ENCODE measurements around the gene TTC38.

TTC38 gene

DNA sequence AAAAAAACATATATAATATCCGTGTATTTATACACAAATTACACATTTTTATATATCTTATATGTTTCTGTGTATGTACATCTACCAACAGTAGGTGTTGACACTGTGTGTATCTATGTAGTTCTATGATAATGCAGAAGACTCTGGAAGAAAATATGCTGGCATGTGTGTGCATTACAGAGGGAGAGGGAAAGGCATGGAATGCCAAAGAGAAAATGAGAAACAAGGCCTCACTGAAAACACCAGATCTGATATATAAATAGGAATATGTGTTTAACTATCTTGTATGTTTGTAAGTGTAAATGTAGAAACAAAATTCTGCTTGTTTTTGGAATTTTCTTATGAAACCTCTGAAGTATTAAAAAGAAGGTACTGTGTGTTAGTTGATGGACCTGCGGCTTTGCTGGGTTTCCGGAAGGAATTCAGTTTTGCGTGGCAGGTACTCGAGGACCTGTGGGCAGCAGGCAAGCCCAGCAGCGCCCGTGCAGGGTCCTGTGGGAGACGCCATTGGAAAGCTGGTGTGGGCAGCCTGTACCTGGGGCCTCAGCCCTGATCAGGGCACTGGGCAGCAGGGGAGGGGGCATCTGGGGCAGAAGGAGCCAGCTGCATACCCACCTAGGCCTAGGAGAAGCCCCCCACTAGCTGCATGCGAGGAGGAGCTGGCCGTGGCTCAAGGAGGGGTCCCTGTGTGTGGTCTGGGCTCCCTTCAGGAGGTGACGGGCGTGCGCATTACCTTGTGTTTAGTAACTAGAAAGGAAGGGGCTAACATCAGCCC is 60.1 kb downstream of the TTC38 start:
- Histone ChIP-seq H3K36me3 (ENCODE audit: control insufficient read depth, low read length) (peaks cover 88% of the 10 kb centered on the region), H3K4me1 (ENCODE audit: control insufficient read depth, low read length) (no peaks in the 10 kb centered on the region), H3K4me2 (ENCODE audit: low read length) (no peak overlapping the region), H3K4me3 (ENCODE audit: low read length) (no peak overlapping the region), H3K27me3 (ENCODE audit: control insufficient read depth, low read length) (no peaks in the 10 kb centered on the region), H3K9me2 (replicated peaks; ENCODE audit: control insufficient read depth, low read length) (no peaks in the 10 kb centered on the region), H3F3A (ENCODE audit: control insufficient read depth, insufficient read depth) (peaks cover 3% of the 10 kb centered on the region), H3K9me3 (ENCODE audit: control insufficient read depth, insufficient read depth, low read length) (no peaks in the 10 kb centered on the region), H3K79me2 (ENCODE audit: control insufficient read depth, low read length) (no peaks in the 10 kb centered on the region), H4K20me1 (ENCODE audit: control insufficient read depth, insufficient read depth, low read depth, low read length) (no peaks in the 10 kb centered on the region), H3K27ac (ENCODE audit: low read depth, low read length) (no peak overlapping the region)
- no peak for TF ChIP-seq EZH2phosphoT487 (IDR thresholded peaks at IDR 0.05; ENCODE audit: borderline replicate concordance, low read length)
- no peak for TF ChIP-seq CTCF (IDR thresholded peaks at IDR 0.05; ENCODE audit: low read depth, low read length, poor library complexity, severe bottlenecking)

DNA sequence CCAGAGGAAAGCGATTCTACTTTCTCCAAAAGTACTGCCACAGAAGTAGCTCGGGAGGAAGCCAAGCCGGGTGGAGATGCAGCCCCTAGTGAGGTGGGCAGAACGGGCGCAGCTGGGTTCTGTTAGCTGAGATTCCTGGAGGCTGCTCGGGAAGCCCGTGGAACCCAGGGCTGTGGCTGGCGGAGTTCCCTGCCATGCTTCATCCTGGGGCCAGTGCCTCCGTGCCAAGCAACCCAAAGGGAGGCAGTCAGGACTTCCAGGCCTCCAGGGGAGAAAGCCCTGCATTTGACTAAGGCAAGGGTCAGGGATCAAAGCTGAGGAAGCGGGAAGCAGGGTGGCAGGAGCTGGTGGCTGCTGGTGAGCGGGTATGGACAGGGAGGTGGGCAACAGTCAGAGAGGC is 61.0 kb downstream of the TTC38 start:
- H3K36me3 ChIP-seq (ENCODE audit: control insufficient read depth, low read length) = peaks cover 90% of the 10 kb centered on the region
- no peak overlapping the region for H3K4me2 ChIP-seq (ENCODE audit: low read length)
- H3F3A ChIP-seq (ENCODE audit: control insufficient read depth, insufficient read depth) = peaks cover 13% of the 10 kb centered on the region
- no peaks in the 10 kb centered on the region for H3K9me3 ChIP-seq (ENCODE audit: control insufficient read depth, insufficient read depth, low read length)
- H3K27me3 ChIP-seq (ENCODE audit: control insufficient read depth, low read length) = no peaks in the 10 kb centered on the region
- H3K27ac ChIP-seq (ENCODE audit: low read depth, low read length) = no peak overlapping the region
- no peaks in the 10 kb centered on the region for H4K20me1 ChIP-seq (ENCODE audit: control insufficient read depth, insufficient read depth, low read depth, low read length)
- H3K79me2 ChIP-seq (ENCODE audit: control insufficient read depth, low read length) = no peaks in the 10 kb centered on the region
- no peaks in the 10 kb centered on the region for H3K4me1 ChIP-seq (ENCODE audit: control insufficient read depth, low read length)
- H3K9me2 ChIP-seq (replicated peaks; ENCODE audit: control insufficient read depth, low read length) = no peaks in the 10 kb centered on the region
- no peak overlapping the region for H3K4me3 ChIP-seq (ENCODE audit: low read length)
- no peak for TF ChIP-seq EZH2phosphoT487 (IDR thresholded peaks at IDR 0.05; ENCODE audit: borderline replicate concordance, low read length)
- no peak for TF ChIP-seq CTCF (IDR thresholded peaks at IDR 0.05; ENCODE audit: low read depth, low read length, poor library complexity, severe bottlenecking)

DNA sequence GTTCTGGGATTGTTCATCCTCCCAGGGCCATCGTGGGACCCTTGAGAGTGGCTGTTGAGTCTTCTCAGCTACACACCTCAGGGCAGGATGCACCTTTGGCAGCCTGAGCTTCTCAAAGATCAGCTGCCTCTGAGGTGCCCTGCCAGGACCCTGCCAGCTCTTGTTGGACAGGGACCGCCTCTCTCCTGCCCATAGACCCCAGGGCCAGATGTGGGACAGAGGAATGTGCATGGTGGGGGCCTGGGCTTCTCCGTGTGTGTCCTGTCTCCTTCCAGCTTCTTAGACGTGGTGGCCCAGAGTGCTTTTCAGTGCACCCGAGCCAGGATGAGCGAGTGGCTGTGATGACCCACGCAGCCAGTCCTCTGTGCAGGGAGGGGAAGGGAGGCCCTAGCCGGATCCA is 61.8 kb downstream of the TTC38 start:
- peaks cover 84% of the 10 kb centered on the region for H3K36me3 ChIP-seq (ENCODE audit: control insufficient read depth, low read length)
- H3K9me3 ChIP-seq (ENCODE audit: control insufficient read depth, insufficient read depth, low read length) = no peaks in the 10 kb centered on the region
- peaks cover 18% of the 10 kb centered on the region for H3F3A ChIP-seq (ENCODE audit: control insufficient read depth, insufficient read depth)
- no peaks in the 10 kb centered on the region for H3K27me3 ChIP-seq (ENCODE audit: control insufficient read depth, low read length)
- H4K20me1 ChIP-seq (ENCODE audit: control insufficient read depth, insufficient read depth, low read depth, low read length) = no peaks in the 10 kb centered on the region
- H3K79me2 ChIP-seq (ENCODE audit: control insufficient read depth, low read length) = no peaks in the 10 kb centered on the region
- no peaks in the 10 kb centered on the region for H3K9me2 ChIP-seq (replicated peaks; ENCODE audit: control insufficient read depth, low read length)
- peaks cover 1% of the 10 kb centered on the region; the same call in 1 of the 2 replicates for H3K4me1 ChIP-seq (ENCODE audit: control insufficient read depth, low read length)
- H3K4me3 ChIP-seq (ENCODE audit: low read length) = no peak overlapping the region
- no peak overlapping the region for H3K4me2 ChIP-seq (ENCODE audit: low read length)
- no peak overlapping the region for H3K27ac ChIP-seq (ENCODE audit: low read depth, low read length)
- no peak for TF ChIP-seq EZH2phosphoT487 (IDR thresholded peaks at IDR 0.05; ENCODE audit: borderline replicate concordance, low read length)
- no peak for TF ChIP-seq CTCF (IDR thresholded peaks at IDR 0.05; ENCODE audit: low read depth, low read length, poor library complexity, severe bottlenecking)
